WTC11 (cell line): ENCODE results near the gene RASA1. TPM values are rescaled to one million over a fixed set of nuclear protein-coding genes. Genes with fewer than 3 reads are reported as not detected.
"Not testable (repeated sequence)": the region's sequence is repeated elsewhere in the genome, so short reads cannot be mapped to it uniquely, and the experiment has no call there.

Source experiments
- ATAC-seq: fragments of 200-7000 bp; cut with Tn5 transposase; 2 replicates; pipeline ENCODE4 v1.10.0; 2021; ENCODE audit warnings: mild to moderate bottlenecking, moderate library complexity
- CTCF ChIA-PET: fragments of 300-600 bp; sonication (Branson Sonifier 250); formaldehyde crosslinking; loops from one replicate; lab custom pipeline; 2021; ENCODE audit warnings: antibody characterized with exemption; lab: Charles Lee
- POLR2A ChIA-PET: fragments of 350-600 bp; sonication (Branson Sonifier 250); formaldehyde crosslinking; loops from one replicate; lab custom pipeline; 2021; ENCODE audit warnings: antibody characterized with exemption; lab: Charles Lee
- DNase-seq: peaks from one replicate; pipeline ENCODE4 v3.0.0; 2021; ENCODE audit warnings: low spot score
- H3K27ac Mint-ChIP-seq: 2 replicates; pipeline ENCODE4 v1.8.0; 2021; ENCODE audit warnings: mixed read lengths
- H3K27me3 Mint-ChIP-seq: 2 replicates; pipeline ENCODE4 v1.8.0; 2021; ENCODE audit warnings: low read depth, mild to moderate bottlenecking, moderate library complexity, mixed read lengths
- H3K36me3 Mint-ChIP-seq: 2 replicates; pipeline ENCODE4 v1.8.0; 2021; ENCODE audit warnings: mixed read lengths
- H3K4me1 Mint-ChIP-seq: 2 replicates; pipeline ENCODE4 v1.8.0; 2022; ENCODE audit warnings: mixed read lengths
- H3K4me3 Mint-ChIP-seq: 2 replicates; pipeline ENCODE4 v1.8.0; 2021; ENCODE audit warnings: mild to moderate bottlenecking, moderate library complexity, mixed read lengths
- H3K9me3 Mint-ChIP-seq: 2 replicates; pipeline ENCODE4 v1.8.0; 2021; ENCODE audit warnings: mixed read lengths
- CREB1 ChIP-seq: sonication (generic); formaldehyde crosslinking; IDR thresholded peaks from 2 replicates; pipeline ENCODE4 v1.8.0; 2023; ENCODE audit warnings: mild to moderate bottlenecking, missing genetic modification reagents
- CREM ChIP-seq: sonication (generic); formaldehyde crosslinking; IDR thresholded peaks from 2 replicates; pipeline ENCODE4 v1.8.1; 2022; ENCODE audit warnings: mild to moderate bottlenecking, missing genetic modification reagents, moderate library complexity
- EMX1 ChIP-seq: fragments of 250-450 bp; sonication (Bioruptor Pico); IDR thresholded peaks from 2 replicates; pipeline ENCODE4 v1.8.0; 2021; ENCODE audit warnings: mild to moderate bottlenecking
- ESRRA ChIP-seq: sonication (generic); formaldehyde crosslinking; IDR thresholded peaks from 2 replicates; pipeline ENCODE4 v1.8.1; 2022; ENCODE audit warnings: mild to moderate bottlenecking, missing genetic modification reagents, borderline replicate concordance
- FOXP1 ChIP-seq: sonication (generic); formaldehyde crosslinking; IDR thresholded peaks from 2 replicates; pipeline ENCODE4 v1.8.0; 2022; ENCODE audit warnings: missing genetic modification reagents, mild to moderate bottlenecking, moderate library complexity, borderline replicate concordance
- GABPB1 ChIP-seq: sonication (generic); formaldehyde crosslinking; IDR thresholded peaks from 2 replicates; pipeline ENCODE4 v1.8.1; 2023; ENCODE audit warnings: mild to moderate bottlenecking, missing genetic modification reagents
- HMGA2 ChIP-seq: fragments of 250-450 bp; sonication (Bioruptor Pico); IDR thresholded peaks from 2 replicates; pipeline ENCODE4 v1.4.0; 2021; ENCODE audit warnings: mild to moderate bottlenecking, moderate library complexity
- JAZF1 ChIP-seq: fragments of 250-450 bp; sonication (Bioruptor Pico); IDR thresholded peaks from 2 replicates; pipeline ENCODE4 v1.9.0; 2021; ENCODE audit warnings: moderate library complexity, mild to moderate bottlenecking, inconsistent platforms
- JUN ChIP-seq: sonication (generic); formaldehyde crosslinking; IDR thresholded peaks from 2 replicates; pipeline ENCODE4 v1.8.0; 2023; ENCODE audit warnings: mild to moderate bottlenecking, missing genetic modification reagents
- RELA ChIP-seq: sonication (generic); formaldehyde crosslinking; IDR thresholded peaks from 2 replicates; pipeline ENCODE4 v1.8.1; 2022; ENCODE audit warnings: missing genetic modification reagents, mild to moderate bottlenecking, borderline replicate concordance
- SMAD4 ChIP-seq: sonication (generic); formaldehyde crosslinking; IDR thresholded peaks from 2 replicates; pipeline ENCODE4 v1.8.0; 2022; ENCODE audit warnings: mild to moderate bottlenecking, missing genetic modification reagents
- SOX15 ChIP-seq: fragments of 250-450 bp; sonication (Bioruptor Pico); IDR thresholded peaks from 2 replicates; pipeline ENCODE4 v1.9.0; 2021; ENCODE audit warnings: mild to moderate bottlenecking
- TEAD1 ChIP-seq: sonication (generic); formaldehyde crosslinking; IDR thresholded peaks from 2 replicates; pipeline ENCODE4 v1.8.0; 2022; ENCODE audit warnings: mild to moderate bottlenecking, missing genetic modification reagents
- ZBTB21 ChIP-seq: sonication (generic); formaldehyde crosslinking; IDR thresholded peaks from 2 replicates; pipeline ENCODE4 v1.8.1; 2023; ENCODE audit warnings: mild to moderate bottlenecking, missing genetic modification reagents, borderline replicate concordance
- ZNF232 ChIP-seq: sonication (generic); formaldehyde crosslinking; IDR thresholded peaks from 2 replicates; pipeline ENCODE4 v1.8.0; 2022; ENCODE audit warnings: mild to moderate bottlenecking, missing genetic modification reagents
- ZNF263 ChIP-seq: sonication (generic); formaldehyde crosslinking; IDR thresholded peaks from 2 replicates; pipeline ENCODE4 v1.8.1; 2022; ENCODE audit warnings: low read depth, mild to moderate bottlenecking, moderate library complexity, missing genetic modification reagents
- ZNF423 ChIP-seq: fragments of 250-450 bp; sonication (Bioruptor Pico); IDR thresholded peaks from 2 replicates; pipeline ENCODE4 v2.1.2; 2022; ENCODE audit warnings: mild to moderate bottlenecking, moderate library complexity
- ZNF671 ChIP-seq: fragments of 250-450 bp; sonication (Bioruptor Pico); IDR thresholded peaks from 2 replicates; pipeline ENCODE4 v1.8.0; 2021; ENCODE audit warnings: mild to moderate bottlenecking
- total RNA-seq: library from RNA; stranded (reverse); gene quantifications from 3 replicates; pipeline ENCODE4 v1.2.3, GENCODE V29; 2021
- TF ChIP-seq, protein P1 (sequence below): fragments of 250-450 bp; sonication (Bioruptor Pico); IDR thresholded peaks from 2 replicates; pipeline ENCODE4 v1.9.0; 2021; ENCODE audit warnings: moderate library complexity, mild to moderate bottlenecking, inconsistent platforms, borderline replicate concordance
- TF ChIP-seq, protein P2 (sequence below): sonication (generic); formaldehyde crosslinking; IDR thresholded peaks from 2 replicates; pipeline ENCODE4 v1.8.1; 2022; ENCODE audit warnings: missing genetic modification reagents, borderline replicate concordance
- TF ChIP-seq, protein P3 (sequence below): sonication (generic); formaldehyde crosslinking; IDR thresholded peaks from 2 replicates; pipeline ENCODE4 v1.8.1; 2023; ENCODE audit warnings: mild to moderate bottlenecking, missing genetic modification reagents, moderate library complexity
- TF ChIP-seq, protein P4 (sequence below): sonication (generic); formaldehyde crosslinking; IDR thresholded peaks from 2 replicates; pipeline ENCODE4 v1.8.1; 2023; ENCODE audit warnings: mild to moderate bottlenecking, missing genetic modification reagents
- TF ChIP-seq, protein P5 (sequence below): sonication (generic); formaldehyde crosslinking; IDR thresholded peaks from 2 replicates; pipeline ENCODE4 v1.8.0; 2022; ENCODE audit warnings: mild to moderate bottlenecking, missing genetic modification reagents
- TF ChIP-seq, protein P6 (sequence below): sonication (generic); formaldehyde crosslinking; IDR thresholded peaks from 2 replicates; pipeline ENCODE4 v1.8.1; 2023; ENCODE audit warnings: mild to moderate bottlenecking, missing genetic modification reagents, borderline replicate concordance

Gene RASA1
- total RNA-seq, 1 experiment from 2014 or later = 31.0 TPM

DNA sequence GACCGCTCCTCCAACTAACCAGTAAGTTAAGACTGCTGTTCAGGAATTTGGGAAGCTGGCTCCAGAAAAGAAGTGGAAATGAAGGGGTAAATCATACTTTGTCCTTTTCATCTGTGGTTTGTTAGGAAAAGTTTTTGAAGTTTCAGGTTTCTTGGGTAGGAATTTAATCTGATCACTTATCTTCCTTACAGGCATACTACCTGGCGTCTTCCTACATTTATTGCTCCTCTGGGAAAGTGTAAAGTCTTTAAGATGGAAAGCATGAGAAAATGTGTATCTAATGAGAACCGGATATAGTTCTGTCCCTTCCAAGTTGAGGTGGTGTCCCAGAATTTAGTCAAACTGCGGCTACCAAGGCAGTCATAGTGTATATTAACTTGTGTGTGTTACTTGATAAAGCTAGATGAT lies 1.3 kb downstream of the RASA1 start:
- ATAC-seq (no peak), DNase-seq (no peak)
- Mint-ChIP-seq H3K4me1 (peaks cover 29% of the 10 kb centered on the region), H3K36me3 (no peaks in the 10 kb centered on the region), H3K27me3 (peaks cover 33% of the 10 kb centered on the region), H3K27ac (peak overlapping the region; percentile 32; the same call in 1 of the 2 replicates), H3K9me3 (no peaks in the 10 kb centered on the region), H3K4me3 (peak overlapping the region; percentile 99)
- TF ChIP-seq RELA (CRISPR knock-in tag) (no peak), SOX15 (CRISPR knock-in tag) (no peak), HMGA2 (CRISPR knock-in tag) (no peak), ZBTB21 (CRISPR knock-in tag) (no peak), CREB1 (no peak), ZNF232 (CRISPR knock-in tag) (no peak), JAZF1 (no peak), ZNF263 (CRISPR knock-in tag) (no peak), SMAD4 (CRISPR knock-in tag) (no peak), TEAD1 (CRISPR knock-in tag) (no peak)
- TF ChIP-seq, protein P1, sequence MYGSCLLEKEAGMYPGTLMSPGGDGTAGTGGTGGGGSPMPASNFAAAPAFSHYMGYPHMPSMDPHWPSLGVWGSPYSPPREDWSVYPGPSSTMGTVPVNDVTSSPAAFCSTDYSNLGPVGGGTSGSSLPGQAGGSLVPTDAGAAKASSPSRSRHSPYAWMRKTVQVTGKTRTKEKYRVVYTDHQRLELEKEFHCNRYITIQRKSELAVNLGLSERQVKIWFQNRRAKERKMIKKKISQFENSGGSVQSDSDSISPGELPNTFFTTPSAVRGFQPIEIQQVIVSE = no peak
- TF ChIP-seq, protein P2, sequence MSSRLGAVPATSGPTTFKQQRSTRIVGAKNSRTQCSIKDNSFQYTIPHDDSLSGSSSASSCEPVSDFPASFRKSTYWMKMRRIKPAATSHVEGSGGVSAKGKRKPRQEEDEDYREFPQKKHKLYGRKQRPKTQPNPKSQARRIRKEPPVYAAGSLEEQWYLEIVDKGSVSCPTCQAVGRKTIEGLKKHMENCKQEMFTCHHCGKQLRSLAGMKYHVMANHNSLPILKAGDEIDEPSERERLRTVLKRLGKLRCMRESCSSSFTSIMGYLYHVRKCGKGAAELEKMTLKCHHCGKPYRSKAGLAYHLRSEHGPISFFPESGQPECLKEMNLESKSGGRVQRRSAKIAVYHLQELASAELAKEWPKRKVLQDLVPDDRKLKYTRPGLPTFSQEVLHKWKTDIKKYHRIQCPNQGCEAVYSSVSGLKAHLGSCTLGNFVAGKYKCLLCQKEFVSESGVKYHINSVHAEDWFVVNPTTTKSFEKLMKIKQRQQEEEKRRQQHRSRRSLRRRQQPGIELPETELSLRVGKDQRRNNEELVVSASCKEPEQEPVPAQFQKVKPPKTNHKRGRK (CRISPR knock-in tag) = no peak
- TF ChIP-seq, protein P3, sequence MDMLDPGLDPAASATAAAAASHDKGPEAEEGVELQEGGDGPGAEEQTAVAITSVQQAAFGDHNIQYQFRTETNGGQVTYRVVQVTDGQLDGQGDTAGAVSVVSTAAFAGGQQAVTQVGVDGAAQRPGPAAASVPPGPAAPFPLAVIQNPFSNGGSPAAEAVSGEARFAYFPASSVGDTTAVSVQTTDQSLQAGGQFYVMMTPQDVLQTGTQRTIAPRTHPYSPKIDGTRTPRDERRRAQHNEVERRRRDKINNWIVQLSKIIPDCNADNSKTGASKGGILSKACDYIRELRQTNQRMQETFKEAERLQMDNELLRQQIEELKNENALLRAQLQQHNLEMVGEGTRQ (CRISPR knock-in tag) = no peak
- TF ChIP-seq, protein P4, sequence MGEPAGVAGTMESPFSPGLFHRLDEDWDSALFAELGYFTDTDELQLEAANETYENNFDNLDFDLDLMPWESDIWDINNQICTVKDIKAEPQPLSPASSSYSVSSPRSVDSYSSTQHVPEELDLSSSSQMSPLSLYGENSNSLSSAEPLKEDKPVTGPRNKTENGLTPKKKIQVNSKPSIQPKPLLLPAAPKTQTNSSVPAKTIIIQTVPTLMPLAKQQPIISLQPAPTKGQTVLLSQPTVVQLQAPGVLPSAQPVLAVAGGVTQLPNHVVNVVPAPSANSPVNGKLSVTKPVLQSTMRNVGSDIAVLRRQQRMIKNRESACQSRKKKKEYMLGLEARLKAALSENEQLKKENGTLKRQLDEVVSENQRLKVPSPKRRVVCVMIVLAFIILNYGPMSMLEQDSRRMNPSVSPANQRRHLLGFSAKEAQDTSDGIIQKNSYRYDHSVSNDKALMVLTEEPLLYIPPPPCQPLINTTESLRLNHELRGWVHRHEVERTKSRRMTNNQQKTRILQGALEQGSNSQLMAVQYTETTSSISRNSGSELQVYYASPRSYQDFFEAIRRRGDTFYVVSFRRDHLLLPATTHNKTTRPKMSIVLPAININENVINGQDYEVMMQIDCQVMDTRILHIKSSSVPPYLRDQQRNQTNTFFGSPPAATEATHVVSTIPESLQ (CRISPR knock-in tag) = no peak
- TF ChIP-seq, protein P5, sequence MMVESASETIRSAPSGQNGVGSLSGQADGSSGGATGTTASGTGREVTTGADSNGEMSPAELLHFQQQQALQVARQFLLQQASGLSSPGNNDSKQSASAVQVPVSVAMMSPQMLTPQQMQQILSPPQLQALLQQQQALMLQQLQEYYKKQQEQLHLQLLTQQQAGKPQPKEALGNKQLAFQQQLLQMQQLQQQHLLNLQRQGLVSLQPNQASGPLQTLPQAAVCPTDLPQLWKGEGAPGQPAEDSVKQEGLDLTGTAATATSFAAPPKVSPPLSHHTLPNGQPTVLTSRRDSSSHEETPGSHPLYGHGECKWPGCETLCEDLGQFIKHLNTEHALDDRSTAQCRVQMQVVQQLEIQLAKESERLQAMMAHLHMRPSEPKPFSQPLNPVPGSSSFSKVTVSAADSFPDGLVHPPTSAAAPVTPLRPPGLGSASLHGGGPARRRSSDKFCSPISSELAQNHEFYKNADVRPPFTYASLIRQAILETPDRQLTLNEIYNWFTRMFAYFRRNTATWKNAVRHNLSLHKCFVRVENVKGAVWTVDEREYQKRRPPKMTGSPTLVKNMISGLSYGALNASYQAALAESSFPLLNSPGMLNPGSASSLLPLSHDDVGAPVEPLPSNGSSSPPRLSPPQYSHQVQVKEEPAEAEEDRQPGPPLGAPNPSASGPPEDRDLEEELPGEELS (CRISPR knock-in tag) = no peak
- ChIA-PET POLR2A (interaction anchor here (1.3 kb wide), 1 partner anchor 15 kb away, joined by 5 read pairs; no protein-coding TSS in a partner anchor), CTCF (no interaction called here)

DNA sequence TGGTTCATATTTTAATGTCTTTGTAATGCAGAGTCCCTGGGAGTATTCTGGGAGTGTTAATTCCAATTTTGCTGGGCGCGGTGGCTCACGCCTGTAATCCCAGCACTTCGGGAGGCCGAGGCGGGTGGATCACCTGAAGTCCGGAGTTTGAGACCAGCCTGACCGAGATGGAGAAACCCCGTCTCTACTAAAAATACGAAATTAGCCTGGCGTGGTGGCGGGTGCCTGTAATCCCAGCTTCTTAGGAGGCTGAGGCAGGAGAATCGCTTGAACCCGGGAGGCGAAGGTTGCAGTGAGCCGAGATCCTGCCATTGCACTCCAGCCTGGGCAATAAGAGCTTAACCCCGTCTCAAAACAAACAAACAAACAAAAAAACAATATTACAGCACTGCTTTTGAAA lies 3.2 kb downstream of the RASA1 start:
- H3K4me3 Mint-ChIP-seq, ATAC-seq, H3K9me3 Mint-ChIP-seq, H3K27ac Mint-ChIP-seq, CTCF ChIA-PET, DNase-seq, POLR2A ChIA-PET, H3K36me3 Mint-ChIP-seq: not testable (repeated sequence)
- Mint-ChIP-seq H3K4me1 (peaks cover 24% of the 10 kb centered on the region), H3K27me3 (peaks cover 14% of the 10 kb centered on the region)

DNA sequence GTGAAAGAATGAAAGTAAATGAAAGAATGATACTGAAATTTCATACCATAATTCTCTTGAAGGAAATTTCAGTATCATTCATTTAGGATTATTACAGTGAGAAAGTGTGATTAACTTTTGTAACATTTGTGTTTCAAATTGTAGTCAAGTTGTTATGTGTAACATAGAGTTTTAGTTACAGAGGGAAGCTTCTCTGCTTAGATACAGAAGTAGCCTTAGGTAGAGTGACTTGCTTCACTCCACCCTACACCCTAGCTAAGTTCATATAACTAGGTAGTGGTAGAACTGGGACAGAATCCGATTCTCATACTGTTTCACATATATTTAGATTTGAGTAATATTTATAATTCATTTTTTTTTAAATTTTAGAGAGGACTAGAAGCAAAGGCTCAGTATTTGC lies 9.0 kb downstream of the RASA1 start:
- Mint-ChIP-seq H3K27ac (no peak overlapping the region), H3K4me3 (no peak overlapping the region), H3K9me3 (peaks cover 7% of the 10 kb centered on the region; the same call in 1 of the 2 replicates), H3K4me1 (no peaks in the 10 kb centered on the region), H3K27me3 (no peaks in the 10 kb centered on the region), H3K36me3 (peaks cover 14% of the 10 kb centered on the region)
- ChIA-PET POLR2A (no interaction called here), CTCF (no interaction called here)
- ATAC-seq = no peak
- DNase-seq = no peak
- TF ChIP-seq HMGA2 (CRISPR knock-in tag) = no peak
- TF ChIP-seq, protein P6, sequence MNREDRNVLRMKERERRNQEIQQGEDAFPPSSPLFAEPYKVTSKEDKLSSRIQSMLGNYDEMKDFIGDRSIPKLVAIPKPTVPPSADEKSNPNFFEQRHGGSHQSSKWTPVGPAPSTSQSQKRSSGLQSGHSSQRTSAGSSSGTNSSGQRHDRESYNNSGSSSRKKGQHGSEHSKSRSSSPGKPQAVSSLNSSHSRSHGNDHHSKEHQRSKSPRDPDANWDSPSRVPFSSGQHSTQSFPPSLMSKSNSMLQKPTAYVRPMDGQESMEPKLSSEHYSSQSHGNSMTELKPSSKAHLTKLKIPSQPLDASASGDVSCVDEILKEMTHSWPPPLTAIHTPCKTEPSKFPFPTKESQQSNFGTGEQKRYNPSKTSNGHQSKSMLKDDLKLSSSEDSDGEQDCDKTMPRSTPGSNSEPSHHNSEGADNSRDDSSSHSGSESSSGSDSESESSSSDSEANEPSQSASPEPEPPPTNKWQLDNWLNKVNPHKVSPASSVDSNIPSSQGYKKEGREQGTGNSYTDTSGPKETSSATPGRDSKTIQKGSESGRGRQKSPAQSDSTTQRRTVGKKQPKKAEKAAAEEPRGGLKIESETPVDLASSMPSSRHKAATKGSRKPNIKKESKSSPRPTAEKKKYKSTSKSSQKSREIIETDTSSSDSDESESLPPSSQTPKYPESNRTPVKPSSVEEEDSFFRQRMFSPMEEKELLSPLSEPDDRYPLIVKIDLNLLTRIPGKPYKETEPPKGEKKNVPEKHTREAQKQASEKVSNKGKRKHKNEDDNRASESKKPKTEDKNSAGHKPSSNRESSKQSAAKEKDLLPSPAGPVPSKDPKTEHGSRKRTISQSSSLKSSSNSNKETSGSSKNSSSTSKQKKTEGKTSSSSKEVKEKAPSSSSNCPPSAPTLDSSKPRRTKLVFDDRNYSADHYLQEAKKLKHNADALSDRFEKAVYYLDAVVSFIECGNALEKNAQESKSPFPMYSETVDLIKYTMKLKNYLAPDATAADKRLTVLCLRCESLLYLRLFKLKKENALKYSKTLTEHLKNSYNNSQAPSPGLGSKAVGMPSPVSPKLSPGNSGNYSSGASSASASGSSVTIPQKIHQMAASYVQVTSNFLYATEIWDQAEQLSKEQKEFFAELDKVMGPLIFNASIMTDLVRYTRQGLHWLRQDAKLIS (CRISPR knock-in tag) = no peak
- no peak for TF ChIP-seq GABPB1 (CRISPR knock-in tag)
- TF ChIP-seq TEAD1 (CRISPR knock-in tag) = no peak
- no peak for TF ChIP-seq ZNF671 (CRISPR knock-in tag)
- no peak for TF ChIP-seq ESRRA
- TF ChIP-seq CREM (CRISPR knock-in tag) = no peak
- TF ChIP-seq JUN (CRISPR knock-in tag) = no peak
- no peak for TF ChIP-seq EMX1 (CRISPR knock-in tag)
- TF ChIP-seq ZNF423 (CRISPR knock-in tag) = no peak
- no peak for TF ChIP-seq FOXP1 (CRISPR knock-in tag)
